RWPE1 (cell line): ENCODE data around the gene CKM.
"Not testable (repeated sequence)": the region's sequence is repeated elsewhere in the genome, so short reads cannot be mapped to it uniquely, and the experiment has no call there.

ENCODE experiments used
- CTCF ChIA-PET: fragments of 350-600 bp; sonication (Branson Sonifier 250); formaldehyde crosslinking; extraction: SDS; loops from one replicate; lab custom pipeline; 2021; lab: Yijun Ruan, JAX
- POLR2A ChIA-PET: fragments of 400-600 bp; formaldehyde crosslinking; extraction: SDS; loops from one replicate; lab custom pipeline; 2020; ENCODE audit warnings: antibody characterized with exemption; ENCODE audit not compliant: low non-redundant PET; lab: Yijun Ruan, JAX
- DNase-seq: peaks from one replicate; pipeline ENCODE4 v3.0.0; 2012; ENCODE audit warnings: low spot score
- H3K27ac ChIP-seq: fragments of 450-650 bp; 2 replicates; pipeline ENCODE4 v1.5.1; 2017
- TF ChIP-seq, protein P1 (sequence below): fragments of 450-650 bp; conservative IDR thresholded peaks from 2 replicates; pipeline ENCODE4 v1.5.1; 2017; ENCODE audit warnings: low read depth, mild to moderate bottlenecking

Gene CKM

DNA sequence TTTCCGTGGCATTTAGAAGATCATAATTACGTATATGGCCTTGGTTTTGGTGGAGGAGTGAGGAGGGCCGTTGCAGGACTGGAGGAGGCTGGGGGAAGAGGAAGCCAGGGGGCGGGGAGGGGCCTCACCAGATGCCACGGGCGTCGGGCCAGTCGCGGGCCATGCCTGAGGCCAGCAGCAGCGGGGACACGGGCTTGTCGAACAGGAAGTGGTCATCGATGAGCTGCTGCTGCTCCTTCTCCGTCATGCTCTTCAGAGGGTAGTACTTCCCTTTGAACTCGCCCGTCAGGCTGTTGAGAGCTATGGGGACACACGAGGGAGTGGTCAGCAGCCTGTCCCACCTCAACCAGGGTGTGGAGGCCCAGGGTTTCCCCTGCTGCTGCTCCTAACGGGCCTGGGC lies 11.1 kb downstream of the CKM start:
- TF ChIP-seq, protein P1, sequence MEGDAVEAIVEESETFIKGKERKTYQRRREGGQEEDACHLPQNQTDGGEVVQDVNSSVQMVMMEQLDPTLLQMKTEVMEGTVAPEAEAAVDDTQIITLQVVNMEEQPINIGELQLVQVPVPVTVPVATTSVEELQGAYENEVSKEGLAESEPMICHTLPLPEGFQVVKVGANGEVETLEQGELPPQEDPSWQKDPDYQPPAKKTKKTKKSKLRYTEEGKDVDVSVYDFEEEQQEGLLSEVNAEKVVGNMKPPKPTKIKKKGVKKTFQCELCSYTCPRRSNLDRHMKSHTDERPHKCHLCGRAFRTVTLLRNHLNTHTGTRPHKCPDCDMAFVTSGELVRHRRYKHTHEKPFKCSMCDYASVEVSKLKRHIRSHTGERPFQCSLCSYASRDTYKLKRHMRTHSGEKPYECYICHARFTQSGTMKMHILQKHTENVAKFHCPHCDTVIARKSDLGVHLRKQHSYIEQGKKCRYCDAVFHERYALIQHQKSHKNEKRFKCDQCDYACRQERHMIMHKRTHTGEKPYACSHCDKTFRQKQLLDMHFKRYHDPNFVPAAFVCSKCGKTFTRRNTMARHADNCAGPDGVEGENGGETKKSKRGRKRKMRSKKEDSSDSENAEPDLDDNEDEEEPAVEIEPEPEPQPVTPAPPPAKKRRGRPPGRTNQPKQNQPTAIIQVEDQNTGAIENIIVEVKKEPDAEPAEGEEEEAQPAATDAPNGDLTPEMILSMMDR: no peak
- POLR2A ChIA-PET: no interaction called here
- CTCF ChIA-PET: no interaction called here
- no peak overlapping the region for H3K27ac ChIP-seq
- no peak for DNase-seq

DNA sequence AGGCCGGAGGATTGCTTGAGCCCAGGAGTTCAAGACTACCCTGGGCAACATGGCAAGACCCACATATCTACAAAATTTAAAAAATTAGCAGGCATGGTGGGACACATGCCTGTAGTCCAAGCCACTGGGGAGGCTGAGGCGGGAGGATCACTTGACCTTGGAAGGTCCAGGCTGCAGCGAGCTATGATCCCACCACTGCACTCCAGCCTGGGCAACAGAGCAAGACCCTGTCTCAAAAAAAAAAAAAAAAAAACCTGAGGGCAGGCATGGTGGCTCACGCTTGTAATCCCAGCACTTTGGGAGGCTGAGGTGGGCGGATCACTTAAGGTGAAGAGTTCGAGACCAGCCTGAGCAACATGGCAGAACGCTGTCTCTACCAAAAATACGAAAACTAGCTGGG lies 13.4 kb downstream of the CKM start:
- CTCF ChIA-PET, POLR2A ChIA-PET, DNase-seq, H3K27ac ChIP-seq: not testable (repeated sequence)

DNA sequence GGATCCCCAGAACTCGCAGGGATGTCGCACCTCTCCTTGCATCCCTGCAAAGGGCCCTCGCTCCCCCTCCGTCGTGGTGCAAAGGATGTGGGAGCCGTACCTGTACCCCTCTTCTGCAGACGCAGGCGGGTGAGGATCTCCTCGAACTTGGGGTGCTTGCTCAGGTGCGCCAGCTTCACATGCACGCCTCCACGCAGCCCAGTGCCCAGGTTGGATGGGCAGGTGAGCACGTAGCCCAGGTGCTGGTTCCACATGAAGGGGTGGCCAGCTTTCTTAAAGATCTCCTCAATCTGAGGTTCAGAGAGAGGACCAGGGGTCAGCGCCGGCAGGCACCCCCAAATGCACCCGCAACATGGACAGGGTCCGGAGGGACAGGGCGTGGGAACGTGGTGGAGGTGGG lies 15.3 kb downstream of the CKM start:
- no peak overlapping the region for H3K27ac ChIP-seq
- POLR2A ChIA-PET: no interaction called here
- TF ChIP-seq, protein P1: no peak
- CTCF ChIA-PET: no interaction called here
- DNase-seq: no peak

DNA sequence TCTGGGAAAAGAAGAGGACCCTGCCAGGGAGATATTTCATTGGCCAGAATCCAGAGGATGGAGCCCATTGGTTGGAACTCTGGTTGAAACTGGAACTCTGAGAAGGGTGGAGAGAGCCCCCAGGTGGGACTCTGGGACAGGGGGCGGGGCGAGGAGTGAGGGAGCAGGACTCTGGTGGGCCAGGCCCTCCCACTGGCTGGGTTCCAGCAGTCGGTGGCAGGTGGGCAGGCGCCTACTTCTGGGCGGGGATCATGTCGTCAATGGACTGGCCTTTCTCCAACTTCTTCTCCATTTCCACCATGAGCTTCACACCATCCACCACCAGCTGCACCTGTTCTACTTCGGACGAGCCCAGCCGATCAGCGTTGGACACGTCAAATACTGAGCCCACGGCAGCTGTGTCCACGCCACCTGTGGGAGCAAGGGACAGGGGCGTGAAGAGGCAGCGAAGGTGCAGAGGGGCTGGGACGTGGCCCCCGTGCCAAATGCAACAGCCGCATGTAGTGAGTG lies 16.1 kb downstream of the CKM start:
- H3K27ac ChIP-seq: no peak overlapping the region
- ChIA-PET POLR2A (no interaction called here), CTCF (interaction anchor here (0.6 kb wide), 1 partner anchor 1071 kb away, joined by 3 read pairs; no protein-coding TSS in a partner anchor)
- TF ChIP-seq, protein P1: no peak
- no peak for DNase-seq

DNA sequence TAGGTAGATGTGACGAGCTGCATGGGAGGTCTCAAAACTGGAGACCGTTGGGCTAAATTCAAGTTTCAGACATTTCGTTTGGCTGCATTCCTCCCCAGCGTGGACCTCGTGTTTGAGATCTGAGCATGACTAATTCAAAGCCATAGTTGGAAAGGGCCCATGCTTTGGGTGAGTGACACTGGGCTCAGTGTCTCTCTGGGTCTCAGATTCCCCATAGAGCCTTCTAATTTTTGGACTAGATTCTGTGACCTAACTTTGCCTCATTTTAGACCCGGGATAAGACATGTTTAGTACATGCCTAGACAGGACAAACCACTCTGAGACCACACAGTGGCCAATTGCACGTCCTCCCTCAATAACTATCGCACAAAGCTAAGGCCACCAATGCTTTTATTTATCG lies 16.6 kb downstream of the CKM start:
- ChIA-PET POLR2A (no interaction called here), CTCF (interaction anchor here (0.6 kb wide), 1 partner anchor 1071 kb away, joined by 3 read pairs; no protein-coding TSS in a partner anchor)
- TF ChIP-seq, protein P1: no peak
- DNase-seq: no peak
- H3K27ac ChIP-seq: no peak overlapping the region

DNA sequence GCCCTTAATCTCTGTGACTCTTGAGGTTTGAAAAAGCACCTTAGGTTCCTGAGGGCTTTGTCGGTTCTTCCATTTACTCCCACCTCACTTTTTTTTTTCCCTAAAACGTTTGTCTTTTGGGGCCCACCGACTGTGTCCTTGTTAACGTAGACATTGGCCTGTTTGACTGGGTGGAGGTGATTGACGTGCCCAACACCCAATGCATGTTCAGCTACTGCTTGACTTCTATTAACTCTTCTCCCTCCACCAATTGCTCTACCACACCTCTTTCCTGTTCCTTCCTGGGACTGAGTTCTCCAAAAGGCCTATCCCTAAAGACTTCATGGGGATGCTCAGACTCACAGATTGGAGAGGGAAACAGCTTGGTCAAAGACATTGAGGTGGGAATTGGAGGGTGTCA lies 17.3 kb downstream of the CKM start:
- TF ChIP-seq, protein P1: no peak
- ChIA-PET CTCF (interaction anchor here (0.6 kb wide), 1 partner anchor 27 kb away, joined by 3 read pairs; no protein-coding TSS in a partner anchor), POLR2A (no interaction called here)
- no peak for DNase-seq
- H3K27ac ChIP-seq: no peak overlapping the region

DNA sequence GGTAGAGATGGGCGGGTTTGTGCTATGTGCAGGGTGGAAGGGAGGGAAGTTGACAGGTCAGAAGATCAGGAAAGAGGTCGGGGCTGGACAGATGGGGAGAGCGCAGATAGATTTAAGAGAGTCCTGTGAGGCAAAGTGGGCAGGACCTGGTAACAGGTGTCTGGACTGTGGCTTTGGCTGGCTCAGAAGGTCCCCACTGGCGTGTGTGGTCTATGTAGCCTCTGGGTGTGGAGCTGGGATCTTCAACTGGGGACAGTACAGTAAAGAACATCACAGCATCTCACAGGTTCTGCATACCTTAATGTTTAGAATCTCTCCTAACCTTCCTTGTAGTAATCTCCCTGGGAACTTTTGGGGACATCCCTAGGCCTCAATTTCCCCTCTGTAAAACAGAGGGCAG lies 17.7 kb downstream of the CKM start:
- H3K27ac ChIP-seq: no peak overlapping the region
- ChIA-PET CTCF (interaction anchor here (0.6 kb wide), 1 partner anchor 27 kb away, joined by 3 read pairs; no protein-coding TSS in a partner anchor), POLR2A (no interaction called here)
- no peak for DNase-seq
- TF ChIP-seq, protein P1: no peak
